WTC11 (cell line): Measurements from ENCODE around the gene PSKH1. TPM values are rescaled to one million over a fixed set of nuclear protein-coding genes. Genes with fewer than 3 reads are reported as not detected.

Experiments
- ATAC-seq: fragments of 200-7000 bp; cut with Tn5 transposase; 2 replicates; pipeline ENCODE4 v1.10.0; 2021; ENCODE audit warnings: mild to moderate bottlenecking, moderate library complexity
- CTCF ChIA-PET: fragments of 300-600 bp; sonication (Branson Sonifier 250); formaldehyde crosslinking; loops from one replicate; lab custom pipeline; 2021; ENCODE audit warnings: antibody characterized with exemption; lab: Charles Lee
- POLR2A ChIA-PET: fragments of 350-600 bp; sonication (Branson Sonifier 250); formaldehyde crosslinking; loops from one replicate; lab custom pipeline; 2021; ENCODE audit warnings: antibody characterized with exemption; lab: Charles Lee
- DNase-seq: peaks from one replicate; pipeline ENCODE4 v3.0.0; 2021; ENCODE audit warnings: low spot score
- H3K27ac Mint-ChIP-seq: 2 replicates; pipeline ENCODE4 v1.8.0; 2021; ENCODE audit warnings: mixed read lengths
- H3K27me3 Mint-ChIP-seq: 2 replicates; pipeline ENCODE4 v1.8.0; 2021; ENCODE audit warnings: low read depth, mild to moderate bottlenecking, moderate library complexity, mixed read lengths
- H3K36me3 Mint-ChIP-seq: 2 replicates; pipeline ENCODE4 v1.8.0; 2021; ENCODE audit warnings: mixed read lengths
- H3K4me1 Mint-ChIP-seq: 2 replicates; pipeline ENCODE4 v1.8.0; 2022; ENCODE audit warnings: mixed read lengths
- H3K4me3 Mint-ChIP-seq: 2 replicates; pipeline ENCODE4 v1.8.0; 2021; ENCODE audit warnings: mild to moderate bottlenecking, moderate library complexity, mixed read lengths
- H3K9me3 Mint-ChIP-seq: 2 replicates; pipeline ENCODE4 v1.8.0; 2021; ENCODE audit warnings: mixed read lengths
- ATF1 ChIP-seq: sonication (generic); formaldehyde crosslinking; IDR thresholded peaks from 2 replicates; pipeline ENCODE4 v1.8.1; 2023; ENCODE audit warnings: mild to moderate bottlenecking, moderate library complexity, missing genetic modification reagents
- CTCF ChIP-seq: fragments of 200-600 bp; IDR thresholded peaks from 2 replicates; pipeline ENCODE4 v1.8.0; 2022; ENCODE audit warnings: antibody characterized with exemption
- E2F4 ChIP-seq: sonication (generic); formaldehyde crosslinking; IDR thresholded peaks from 2 replicates; pipeline ENCODE4 v1.8.1; 2022; ENCODE audit warnings: low read depth, mild to moderate bottlenecking, moderate library complexity, missing genetic modification reagents, borderline replicate concordance
- EMX1 ChIP-seq: fragments of 250-450 bp; sonication (Bioruptor Pico); IDR thresholded peaks from 2 replicates; pipeline ENCODE4 v1.8.0; 2021; ENCODE audit warnings: mild to moderate bottlenecking
- ETV6 ChIP-seq: sonication (generic); formaldehyde crosslinking; IDR thresholded peaks from 2 replicates; pipeline ENCODE4 v1.8.1; 2022; ENCODE audit warnings: mild to moderate bottlenecking, missing genetic modification reagents
- GRHL2 ChIP-seq: fragments of 250-450 bp; sonication (Bioruptor Pico); IDR thresholded peaks from 2 replicates; pipeline ENCODE4 v1.8.0; 2022; ENCODE audit warnings: mild to moderate bottlenecking, moderate library complexity; ENCODE audit not compliant: insufficient replicate concordance, severe bottlenecking
- GTF2I ChIP-seq: fragments of 250-450 bp; sonication (Bioruptor Pico); conservative IDR thresholded peaks from 2 replicates; pipeline ENCODE4 v1.4.0; 2021; ENCODE audit warnings: mild to moderate bottlenecking
- HMGXB4 ChIP-seq: sonication (generic); formaldehyde crosslinking; IDR thresholded peaks from 2 replicates; pipeline ENCODE4 v1.8.1; 2023; ENCODE audit warnings: mild to moderate bottlenecking, moderate library complexity, missing genetic modification reagents
- JUN ChIP-seq: sonication (generic); formaldehyde crosslinking; IDR thresholded peaks from 2 replicates; pipeline ENCODE4 v1.8.0; 2023; ENCODE audit warnings: mild to moderate bottlenecking, missing genetic modification reagents
- MXD4 ChIP-seq: fragments of 250-450 bp; sonication (Bioruptor Pico); IDR thresholded peaks from 2 replicates; pipeline ENCODE4 v1.8.0; 2021; ENCODE audit warnings: mild to moderate bottlenecking, moderate library complexity, borderline replicate concordance
- SOX15 ChIP-seq: fragments of 250-450 bp; sonication (Bioruptor Pico); IDR thresholded peaks from 2 replicates; pipeline ENCODE4 v1.9.0; 2021; ENCODE audit warnings: mild to moderate bottlenecking
- ZBTB21 ChIP-seq: sonication (generic); formaldehyde crosslinking; IDR thresholded peaks from 2 replicates; pipeline ENCODE4 v1.8.1; 2023; ENCODE audit warnings: mild to moderate bottlenecking, missing genetic modification reagents, borderline replicate concordance
- ZMAT4 ChIP-seq: fragments of 250-450 bp; sonication (Bioruptor Pico); IDR thresholded peaks from 2 replicates; pipeline ENCODE4 v1.9.0; 2021; ENCODE audit warnings: mild to moderate bottlenecking
- ZNF121 ChIP-seq: sonication (generic); formaldehyde crosslinking; IDR thresholded peaks from 2 replicates; pipeline ENCODE4 v1.8.0; 2023; ENCODE audit warnings: missing genetic modification reagents
- ZNF232 ChIP-seq: sonication (generic); formaldehyde crosslinking; IDR thresholded peaks from 2 replicates; pipeline ENCODE4 v1.8.0; 2022; ENCODE audit warnings: mild to moderate bottlenecking, missing genetic modification reagents
- ZNF425 ChIP-seq: fragments of 250-450 bp; sonication (Bioruptor Pico); conservative IDR thresholded peaks from 2 replicates; pipeline ENCODE4 v1.9.0; 2021; ENCODE audit warnings: mild to moderate bottlenecking
- total RNA-seq: library from RNA; stranded (reverse); gene quantifications from 3 replicates; pipeline ENCODE4 v1.2.3, GENCODE V29; 2021
- TF ChIP-seq, protein P1 (sequence below): sonication (generic); formaldehyde crosslinking; conservative IDR thresholded peaks from 2 replicates; pipeline ENCODE4 v1.8.1; 2023; ENCODE audit warnings: mild to moderate bottlenecking, low read depth, missing genetic modification reagents, moderate library complexity
- TF ChIP-seq, protein P2 (sequence below): fragments of 250-450 bp; sonication (Bioruptor Pico); IDR thresholded peaks from 2 replicates; pipeline ENCODE4 v1.8.0; 2021; ENCODE audit warnings: mild to moderate bottlenecking

PSKH1 gene
- total RNA-seq, 1 experiment from 2014 or later = 32.6 TPM

DNA sequence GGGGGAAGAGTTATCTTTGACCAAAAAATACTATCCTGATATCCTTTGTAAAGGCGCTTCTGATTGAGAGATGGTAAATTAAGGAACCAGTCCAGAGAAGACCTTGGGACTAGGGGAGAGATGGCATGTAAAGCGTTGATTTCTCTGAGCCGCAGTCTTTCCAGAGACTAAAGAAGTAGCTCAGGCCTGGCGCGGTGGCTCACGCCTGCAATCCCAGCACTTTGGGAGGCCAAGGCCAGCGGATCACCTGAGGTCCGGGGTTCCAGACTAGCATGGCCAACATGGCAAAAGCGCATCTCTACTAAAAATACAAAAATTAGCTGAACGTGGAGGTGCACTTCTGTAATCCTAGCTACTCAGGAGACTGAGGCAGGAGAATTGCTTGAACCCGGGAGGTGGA is 44.9 kb upstream of the PSKH1 start (continued):
- TF ChIP-seq ZMAT4 (CRISPR knock-in tag) (no peak), ZNF425 (CRISPR knock-in tag) (no peak), ETV6 (CRISPR knock-in tag) (no peak), CTCF (no peak), ATF1 (no peak)

DNA sequence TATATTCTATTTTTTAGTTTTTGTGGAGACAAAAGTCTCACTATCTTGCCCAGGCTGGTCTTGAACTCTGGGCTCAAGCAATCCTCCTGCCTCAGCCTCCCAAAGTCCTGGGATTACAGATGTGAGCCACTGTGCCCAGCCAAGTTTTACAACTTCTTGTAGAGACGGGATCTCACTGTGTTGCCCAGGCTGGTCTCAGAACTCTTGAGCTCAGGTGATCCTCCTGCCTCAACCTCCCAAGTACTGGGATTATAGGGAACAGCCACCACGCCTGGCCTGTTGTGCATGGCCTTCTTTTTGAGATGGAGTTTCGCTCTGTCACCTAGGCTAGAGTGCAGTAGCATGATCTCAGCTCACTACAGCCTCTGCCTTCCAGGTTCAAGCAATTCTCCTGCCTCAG is 39.4 kb upstream of the PSKH1 start:
- ChIA-PET CTCF (interaction anchor here (0.9 kb wide), 1 partner anchor 13 kb away, joined by 3 read pairs; no protein-coding TSS in a partner anchor), POLR2A (no interaction called here)
- TF ChIP-seq ZNF121 (CRISPR knock-in tag) (peak; percentile 83), ETV6 (CRISPR knock-in tag) (no peak)
- Mint-ChIP-seq H3K36me3 (peaks cover 14% of the 10 kb centered on the region), H3K9me3 (no peaks in the 10 kb centered on the region), H3K4me3 (no peak overlapping the region), H3K4me1 (peaks cover 40% of the 10 kb centered on the region), H3K27ac (no peak overlapping the region), H3K27me3 (no peaks in the 10 kb centered on the region)
- no peak for ATAC-seq
- no peak for DNase-seq

GRCh38 chr16:67855789-67856188 is 37.3 kb upstream of the PSKH1 start:
- Mint-ChIP-seq H3K36me3 (peaks cover 11% of the 10 kb centered on the region), H3K4me1 (peaks cover 34% of the 10 kb centered on the region), H3K27me3 (no peaks in the 10 kb centered on the region), H3K4me3 (no peak overlapping the region), H3K9me3 (no peaks in the 10 kb centered on the region), H3K27ac (peak overlapping the region; percentile 89)
- no peak for DNase-seq
- ATAC-seq = no peak
- POLR2A ChIA-PET = interaction anchor here (0.6 kb wide), 1 partner anchor 1721 kb away, joined by 4 read pairs; no protein-coding TSS in a partner anchor
- CTCF ChIA-PET = interaction anchor here (1.1 to 3.6 kb wide), 4 partner anchors 10 to 335 kb away, joined by 3 to 18 read pairs (median 5); partner anchors contain the start of gene NRN1L
- TF ChIP-seq GTF2I (no peak), ZBTB21 (CRISPR knock-in tag) (no peak), E2F4 (CRISPR knock-in tag) (no peak), MXD4 (CRISPR knock-in tag) (no peak), SOX15 (CRISPR knock-in tag) (no peak), EMX1 (CRISPR knock-in tag) (no peak), HMGXB4 (CRISPR knock-in tag) (no peak), JUN (CRISPR knock-in tag) (no peak), GRHL2 (CRISPR knock-in tag) (no peak), ZNF232 (CRISPR knock-in tag) (no peak)
- TF ChIP-seq, protein P1, sequence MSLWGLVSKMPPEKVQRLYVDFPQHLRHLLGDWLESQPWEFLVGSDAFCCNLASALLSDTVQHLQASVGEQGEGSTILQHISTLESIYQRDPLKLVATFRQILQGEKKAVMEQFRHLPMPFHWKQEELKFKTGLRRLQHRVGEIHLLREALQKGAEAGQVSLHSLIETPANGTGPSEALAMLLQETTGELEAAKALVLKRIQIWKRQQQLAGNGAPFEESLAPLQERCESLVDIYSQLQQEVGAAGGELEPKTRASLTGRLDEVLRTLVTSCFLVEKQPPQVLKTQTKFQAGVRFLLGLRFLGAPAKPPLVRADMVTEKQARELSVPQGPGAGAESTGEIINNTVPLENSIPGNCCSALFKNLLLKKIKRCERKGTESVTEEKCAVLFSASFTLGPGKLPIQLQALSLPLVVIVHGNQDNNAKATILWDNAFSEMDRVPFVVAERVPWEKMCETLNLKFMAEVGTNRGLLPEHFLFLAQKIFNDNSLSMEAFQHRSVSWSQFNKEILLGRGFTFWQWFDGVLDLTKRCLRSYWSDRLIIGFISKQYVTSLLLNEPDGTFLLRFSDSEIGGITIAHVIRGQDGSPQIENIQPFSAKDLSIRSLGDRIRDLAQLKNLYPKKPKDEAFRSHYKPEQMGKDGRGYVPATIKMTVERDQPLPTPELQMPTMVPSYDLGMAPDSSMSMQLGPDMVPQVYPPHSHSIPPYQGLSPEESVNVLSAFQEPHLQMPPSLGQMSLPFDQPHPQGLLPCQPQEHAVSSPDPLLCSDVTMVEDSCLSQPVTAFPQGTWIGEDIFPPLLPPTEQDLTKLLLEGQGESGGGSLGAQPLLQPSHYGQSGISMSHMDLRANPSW (CRISPR knock-in tag) = no peak
- TF ChIP-seq, protein P2, sequence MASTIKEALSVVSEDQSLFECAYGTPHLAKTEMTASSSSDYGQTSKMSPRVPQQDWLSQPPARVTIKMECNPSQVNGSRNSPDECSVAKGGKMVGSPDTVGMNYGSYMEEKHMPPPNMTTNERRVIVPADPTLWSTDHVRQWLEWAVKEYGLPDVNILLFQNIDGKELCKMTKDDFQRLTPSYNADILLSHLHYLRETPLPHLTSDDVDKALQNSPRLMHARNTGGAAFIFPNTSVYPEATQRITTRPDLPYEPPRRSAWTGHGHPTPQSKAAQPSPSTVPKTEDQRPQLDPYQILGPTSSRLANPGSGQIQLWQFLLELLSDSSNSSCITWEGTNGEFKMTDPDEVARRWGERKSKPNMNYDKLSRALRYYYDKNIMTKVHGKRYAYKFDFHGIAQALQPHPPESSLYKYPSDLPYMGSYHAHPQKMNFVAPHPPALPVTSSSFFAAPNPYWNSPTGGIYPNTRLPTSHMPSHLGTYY (CRISPR knock-in tag) = no peak
